SK-N-MC (cell line): ENCODE measurements around the gene PPM1J.

Experiments used
- EZH2 ChIP-seq: fragments of 200-600 bp; sonication (generic); IDR thresholded peaks from one replicate; pipeline ENCODE4 v1.6.1; 2017; ENCODE audit warnings: antibody characterized with exemption
- FOXP2 ChIP-seq: optimal IDR thresholded peaks from 2 replicates; pipeline ENCODE3; 2011; ENCODE audit warnings: mild to moderate bottlenecking, moderate library complexity; ENCODE audit not compliant: insufficient read depth; ENCODE audit errors: extremely low read length, control extremely low read depth

DNA sequence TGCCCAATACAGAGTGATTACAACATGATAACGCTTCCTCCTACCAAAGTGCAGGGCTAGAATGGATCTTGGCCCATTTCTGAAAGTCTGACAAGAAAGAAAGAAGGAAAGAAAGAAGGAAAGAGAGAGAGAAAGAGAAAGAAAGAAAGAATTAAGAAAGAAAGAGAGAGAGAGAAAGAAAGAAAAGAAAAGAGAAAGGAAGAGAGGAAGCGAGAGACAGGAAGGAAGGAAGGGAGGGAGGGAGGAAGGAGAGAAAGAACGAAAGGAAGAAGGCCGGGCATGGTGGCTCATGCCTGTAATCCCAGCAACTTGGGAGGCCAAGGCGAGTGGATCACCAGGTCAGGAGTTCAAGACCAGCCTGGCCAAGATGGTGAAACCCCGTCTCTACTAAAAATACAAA lies 44.1 kb upstream of the PPM1J start:
- no peak for TF ChIP-seq FOXP2
- no peak for TF ChIP-seq EZH2
